GM12878 (cell line): ENCODE results near the gene ASB15. TPM values are rescaled to one million over a fixed set of nuclear protein-coding genes. Genes with fewer than 3 reads are reported as not detected.

Experiments used
- CREM ChIP-seq: IDR thresholded peaks from 2 replicates; pipeline ENCODE4 v1.6.1; 2014; ENCODE audit warnings: antibody characterized with exemption, low read depth
- ESRRA ChIP-seq: IDR thresholded peaks from 2 replicates; pipeline ENCODE4 v1.6.1; 2012; ENCODE audit warnings: mild to moderate bottlenecking, low read length, improper control_type of control experiment
- HDAC2 ChIP-seq: fragments of 200-600 bp; sonication (generic); IDR thresholded peaks from 2 replicates; pipeline ENCODE4 v1.6.1; 2017
- IRF4 ChIP-seq: IDR thresholded peaks from 2 replicates; pipeline ENCODE4 v1.6.1; 2011; ENCODE audit warnings: low read depth, low read length
- JUND ChIP-seq: IDR thresholded peaks from 2 replicates; pipeline ENCODE4 v1.6.1; 2012; ENCODE audit warnings: low read depth, mild to moderate bottlenecking, low read length, improper control_type of control experiment, moderate library complexity
- MEF2A ChIP-seq: IDR thresholded peaks from 2 replicates; pipeline ENCODE4 v1.6.1; 2011; ENCODE audit warnings: low read depth, mild to moderate bottlenecking, low read length, moderate library complexity; ENCODE audit not compliant: insufficient read depth
- NR2C2 ChIP-seq: IDR thresholded peaks from 2 replicates; pipeline ENCODE4 v1.6.1; 2011; ENCODE audit warnings: borderline replicate concordance, low read depth; ENCODE audit not compliant: control insufficient read depth, insufficient read length
- RAD21 ChIP-seq: IDR thresholded peaks from 2 replicates; pipeline ENCODE4 v1.6.1; 2011; ENCODE audit warnings: mild to moderate bottlenecking, low read depth, low read length, moderate library complexity; ENCODE audit not compliant: insufficient read depth
- RB1 ChIP-seq: fragments of 450-650 bp; formaldehyde crosslinking; IDR thresholded peaks from 2 replicates; pipeline ENCODE4 v1.6.1; 2017; ENCODE audit warnings: mild to moderate bottlenecking, borderline replicate concordance
- RELA ChIP-seq: fragments of 450-650 bp; IDR thresholded peaks from 2 replicates; pipeline ENCODE4 v1.8.0; 2014; ENCODE audit warnings: borderline replicate concordance; ENCODE audit not compliant: partially characterized antibody
- RFX5 ChIP-seq: IDR thresholded peaks from 2 replicates; pipeline ENCODE4 v1.6.1; 2011; ENCODE audit warnings: low read depth, low read length, improper control_type of control experiment
- SP1 ChIP-seq: IDR thresholded peaks from one replicate; pipeline ENCODE4 v1.6.1; 2011; ENCODE audit warnings: low read depth, low read length
- STAT1 ChIP-seq: fragments of 450-650 bp; conservative IDR thresholded peaks from 2 replicates; pipeline ENCODE4 v1.6.1; 2014; ENCODE audit warnings: antibody characterized with exemption, mild to moderate bottlenecking
- SUZ12 ChIP-seq: fragments of 200-600 bp; sonication (generic); IDR thresholded peaks from one replicate; pipeline ENCODE4 v1.6.1; 2018; ENCODE audit warnings: antibody characterized with exemption, mild to moderate bottlenecking; ENCODE audit not compliant: unreplicated experiment
- TARDBP ChIP-seq: IDR thresholded peaks from 2 replicates; pipeline ENCODE4 v1.6.1; 2016; ENCODE audit warnings: borderline replicate concordance
- TCF3 ChIP-seq: IDR thresholded peaks from 2 replicates; pipeline ENCODE4 v1.6.1; 2012; ENCODE audit warnings: low read depth, mild to moderate bottlenecking, low read length, borderline replicate concordance; ENCODE audit not compliant: insufficient read depth
- YY1 ChIP-seq: IDR thresholded peaks from 2 replicates; pipeline ENCODE4 v1.6.1; 2011; ENCODE audit warnings: low read depth, mild to moderate bottlenecking, low read length
- ZBED1 ChIP-seq: IDR thresholded peaks from 2 replicates; pipeline ENCODE4 v1.6.1; 2016; ENCODE audit warnings: borderline replicate concordance
- ZBTB40 ChIP-seq: fragments of 450-650 bp; IDR thresholded peaks from 2 replicates; pipeline ENCODE4 v1.6.1; 2016; ENCODE audit warnings: mild to moderate bottlenecking, moderate library complexity, borderline replicate concordance
- polyA plus RNA-seq, 11 experiments: library from polyadenylated mRNA; depleted of rRNA in 4 of 11; unstranded in 6 of 11; stranded (reverse) in 5 of 11; fragments of >200 nt; fragmentation: Nextera tagmentation in 4 of 11; fragmentation: Illumina TruSeq in 1 of 11; extraction: Ambion mirVana in 4 of 11; extraction: Trizol in 1 of 11; gene quantifications; 1 replicate in 1 of 11; 2 replicates in 10 of 11; pipeline versions ENCODE4 v1.2.1 to v1.2.3, GENCODE V29; 2011 to 2016; ENCODE audit warnings: inconsistent platforms in 2 of 11, missing spikeins in 2 of 11, low read depth in 1 of 11
- total RNA-seq, 4 experiments: library from RNA; depleted of rRNA in 3 of 4; stranded (reverse); fragments of >200 nt in 3 of 4; fragmentation: Illumina TruSeq in 1 of 4; extraction: Trizol in 1 of 4; gene quantifications; 2 replicates each; pipeline versions ENCODE4 v1.2.1 to v1.2.3, GENCODE V29; 2013 to 2021
- TF ChIP-seq, protein P1 (sequence below): fragments of 450-650 bp; formaldehyde crosslinking; IDR thresholded peaks from 2 replicates; pipeline ENCODE4 v1.5.0; 2022; ENCODE audit warnings: mild to moderate bottlenecking, missing genetic modification characterization
- TF ChIP-seq, protein P2 (sequence below): IDR thresholded peaks from 2 replicates; pipeline ENCODE4 v1.6.1; 2012; ENCODE audit warnings: low read depth, low read length, improper control_type of control experiment

Gene ASB15
- total and polyA plus RNA-seq, 10 of the 15 experiments (the other 5 are each of a cell fraction or from before 2014, with no cell fraction given) = not detected

DNA sequence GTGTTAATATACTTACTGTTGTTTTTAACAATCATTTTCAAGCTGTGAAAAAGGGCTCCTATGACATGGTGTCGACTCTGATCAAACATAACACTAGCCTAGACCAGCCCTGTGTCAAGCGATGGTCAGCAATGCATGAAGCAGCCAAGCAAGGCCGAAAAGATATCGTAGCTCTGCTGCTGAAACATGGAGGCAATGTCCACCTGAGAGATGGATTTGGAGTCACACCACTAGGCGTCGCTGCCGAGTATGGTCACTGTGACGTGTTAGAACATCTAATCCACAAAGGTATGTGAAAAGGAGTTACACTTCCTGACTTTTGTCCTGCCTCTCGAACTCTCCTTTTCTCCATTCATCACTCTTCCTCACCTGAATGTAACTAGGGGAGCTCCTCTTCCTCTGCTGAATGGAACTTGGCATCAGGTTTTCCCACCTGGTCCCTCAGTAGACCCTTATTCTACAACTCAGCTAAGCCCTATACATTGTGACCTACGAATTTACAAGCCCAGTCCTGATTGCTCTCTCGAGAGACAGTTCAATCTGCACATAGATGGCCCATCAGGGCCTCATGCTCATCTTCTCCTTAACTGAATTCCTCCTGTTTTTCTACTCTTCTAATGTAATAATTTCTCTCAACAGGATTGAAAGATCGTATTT is 23.0 kb downstream of the ASB15 start (continued):
- TF ChIP-seq, protein P1, sequence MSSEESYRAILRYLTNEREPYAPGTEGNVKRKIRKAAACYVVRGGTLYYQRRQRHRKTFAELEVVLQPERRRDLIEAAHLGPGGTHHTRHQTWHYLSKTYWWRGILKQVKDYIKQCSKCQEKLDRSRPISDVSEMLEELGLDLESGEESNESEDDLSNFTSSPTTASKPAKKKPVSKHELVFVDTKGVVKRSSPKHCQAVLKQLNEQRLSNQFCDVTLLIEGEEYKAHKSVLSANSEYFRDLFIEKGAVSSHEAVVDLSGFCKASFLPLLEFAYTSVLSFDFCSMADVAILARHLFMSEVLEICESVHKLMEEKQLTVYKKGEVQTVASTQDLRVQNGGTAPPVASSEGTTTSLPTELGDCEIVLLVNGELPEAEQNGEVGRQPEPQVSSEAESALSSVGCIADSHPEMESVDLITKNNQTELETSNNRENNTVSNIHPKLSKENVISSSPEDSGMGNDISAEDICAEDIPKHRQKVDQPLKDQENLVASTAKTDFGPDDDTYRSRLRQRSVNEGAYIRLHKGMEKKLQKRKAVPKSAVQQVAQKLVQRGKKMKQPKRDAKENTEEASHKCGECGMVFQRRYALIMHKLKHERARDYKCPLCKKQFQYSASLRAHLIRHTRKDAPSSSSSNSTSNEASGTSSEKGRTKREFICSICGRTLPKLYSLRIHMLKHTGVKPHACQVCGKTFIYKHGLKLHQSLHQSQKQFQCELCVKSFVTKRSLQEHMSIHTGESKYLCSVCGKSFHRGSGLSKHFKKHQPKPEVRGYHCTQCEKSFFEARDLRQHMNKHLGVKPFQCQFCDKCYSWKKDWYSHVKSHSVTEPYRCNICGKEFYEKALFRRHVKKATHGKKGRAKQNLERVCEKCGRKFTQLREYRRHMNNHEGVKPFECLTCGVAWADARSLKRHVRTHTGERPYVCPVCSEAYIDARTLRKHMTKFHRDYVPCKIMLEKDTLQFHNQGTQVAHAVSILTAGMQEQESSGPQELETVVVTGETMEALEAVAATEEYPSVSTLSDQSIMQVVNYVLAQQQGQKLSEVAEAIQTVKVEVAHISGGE (CRISPR knock-in tag) = no peak
- TF ChIP-seq ZBTB40 (no peak), SP1 (no peak), NR2C2 (no peak), IRF4 (peak; percentile 48; the same call in 1 of the 2 replicates), JUND (no peak), HDAC2 (no peak), ZBED1 (no peak), STAT1 (no peak), RELA (no peak), TCF3 (no peak), CREM (peak; percentile 79), MEF2A (no peak), YY1 (peak; percentile 84), RAD21 (peak; percentile 40), RB1 (no peak), RFX5 (no peak), SUZ12 (no peak), TARDBP (no peak), ESRRA (no peak)
- TF ChIP-seq, protein P2, sequence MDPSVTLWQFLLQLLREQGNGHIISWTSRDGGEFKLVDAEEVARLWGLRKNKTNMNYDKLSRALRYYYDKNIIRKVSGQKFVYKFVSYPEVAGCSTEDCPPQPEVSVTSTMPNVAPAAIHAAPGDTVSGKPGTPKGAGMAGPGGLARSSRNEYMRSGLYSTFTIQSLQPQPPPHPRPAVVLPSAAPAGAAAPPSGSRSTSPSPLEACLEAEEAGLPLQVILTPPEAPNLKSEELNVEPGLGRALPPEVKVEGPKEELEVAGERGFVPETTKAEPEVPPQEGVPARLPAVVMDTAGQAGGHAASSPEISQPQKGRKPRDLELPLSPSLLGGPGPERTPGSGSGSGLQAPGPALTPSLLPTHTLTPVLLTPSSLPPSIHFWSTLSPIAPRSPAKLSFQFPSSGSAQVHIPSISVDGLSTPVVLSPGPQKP = no peak
